Neural cell (in vitro differentiated cells): ENCODE data around the gene DST.

Source experiments
- EZH2 ChIP-seq: fragments of 200-600, 300-800 bp; shearing (Covaris generic), sonication (generic); IDR thresholded peaks from 2 replicates; pipeline ENCODE4 v1.6.1; 2014; ENCODE audit warnings: antibody characterized with exemption, low read length, borderline replicate concordance, mild to moderate bottlenecking; ENCODE audit not compliant: insufficient read depth, poor library complexity, severe bottlenecking
- POLR2AphosphoS5 ChIP-seq: IDR thresholded peaks from 2 replicates; pipeline ENCODE4 v1.6.1; 2012
- RAD21 ChIP-seq: fragments of 450-650 bp; conservative IDR thresholded peaks from 2 replicates; pipeline ENCODE4 v1.6.1; 2014; ENCODE audit warnings: antibody characterized with exemption, mild to moderate bottlenecking, moderate library complexity
- SMC3 ChIP-seq: fragments of 450-650 bp; conservative IDR thresholded peaks from 2 replicates; pipeline ENCODE4 v1.6.1; 2014; ENCODE audit warnings: antibody characterized with exemption, mild to moderate bottlenecking, moderate library complexity; ENCODE audit not compliant: poor library complexity
- TAF1 ChIP-seq: IDR thresholded peaks from 2 replicates; pipeline ENCODE4 v1.6.1; 2012; ENCODE audit warnings: low read depth
- TF ChIP-seq, protein P1 (sequence below): fragments of 450-650 bp; IDR thresholded peaks from 2 replicates; pipeline ENCODE4 v1.5.1; 2014; ENCODE audit warnings: antibody characterized with exemption, mild to moderate bottlenecking, moderate library complexity; ENCODE audit not compliant: poor library complexity, severe bottlenecking
- TF ChIP-seq, protein P2 (sequence below): IDR thresholded peaks from 2 replicates; pipeline ENCODE4 v1.6.1; 2012; ENCODE audit warnings: borderline replicate concordance

DNA sequence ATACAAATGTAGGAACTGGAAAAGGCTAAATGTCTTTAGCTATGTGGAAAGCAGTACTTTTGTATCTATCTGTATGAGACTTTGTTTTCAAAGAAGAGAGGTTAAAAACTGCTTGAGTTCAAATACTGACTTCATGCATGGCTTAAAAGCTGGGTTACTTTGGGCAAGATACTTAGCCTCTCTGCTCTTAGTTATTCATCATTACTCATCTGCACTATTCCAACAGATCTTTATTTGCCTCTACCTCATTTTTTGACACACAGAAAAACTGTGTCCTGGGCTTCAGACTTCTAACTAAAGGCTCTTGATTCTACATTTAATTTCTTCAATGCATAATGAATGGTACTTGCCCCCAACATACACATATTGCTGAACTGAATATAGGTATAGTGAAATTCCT lies 114.8 kb downstream of the DST start:
- TF ChIP-seq, protein P1, sequence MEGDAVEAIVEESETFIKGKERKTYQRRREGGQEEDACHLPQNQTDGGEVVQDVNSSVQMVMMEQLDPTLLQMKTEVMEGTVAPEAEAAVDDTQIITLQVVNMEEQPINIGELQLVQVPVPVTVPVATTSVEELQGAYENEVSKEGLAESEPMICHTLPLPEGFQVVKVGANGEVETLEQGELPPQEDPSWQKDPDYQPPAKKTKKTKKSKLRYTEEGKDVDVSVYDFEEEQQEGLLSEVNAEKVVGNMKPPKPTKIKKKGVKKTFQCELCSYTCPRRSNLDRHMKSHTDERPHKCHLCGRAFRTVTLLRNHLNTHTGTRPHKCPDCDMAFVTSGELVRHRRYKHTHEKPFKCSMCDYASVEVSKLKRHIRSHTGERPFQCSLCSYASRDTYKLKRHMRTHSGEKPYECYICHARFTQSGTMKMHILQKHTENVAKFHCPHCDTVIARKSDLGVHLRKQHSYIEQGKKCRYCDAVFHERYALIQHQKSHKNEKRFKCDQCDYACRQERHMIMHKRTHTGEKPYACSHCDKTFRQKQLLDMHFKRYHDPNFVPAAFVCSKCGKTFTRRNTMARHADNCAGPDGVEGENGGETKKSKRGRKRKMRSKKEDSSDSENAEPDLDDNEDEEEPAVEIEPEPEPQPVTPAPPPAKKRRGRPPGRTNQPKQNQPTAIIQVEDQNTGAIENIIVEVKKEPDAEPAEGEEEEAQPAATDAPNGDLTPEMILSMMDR: no peak
- TF ChIP-seq, protein P2, sequence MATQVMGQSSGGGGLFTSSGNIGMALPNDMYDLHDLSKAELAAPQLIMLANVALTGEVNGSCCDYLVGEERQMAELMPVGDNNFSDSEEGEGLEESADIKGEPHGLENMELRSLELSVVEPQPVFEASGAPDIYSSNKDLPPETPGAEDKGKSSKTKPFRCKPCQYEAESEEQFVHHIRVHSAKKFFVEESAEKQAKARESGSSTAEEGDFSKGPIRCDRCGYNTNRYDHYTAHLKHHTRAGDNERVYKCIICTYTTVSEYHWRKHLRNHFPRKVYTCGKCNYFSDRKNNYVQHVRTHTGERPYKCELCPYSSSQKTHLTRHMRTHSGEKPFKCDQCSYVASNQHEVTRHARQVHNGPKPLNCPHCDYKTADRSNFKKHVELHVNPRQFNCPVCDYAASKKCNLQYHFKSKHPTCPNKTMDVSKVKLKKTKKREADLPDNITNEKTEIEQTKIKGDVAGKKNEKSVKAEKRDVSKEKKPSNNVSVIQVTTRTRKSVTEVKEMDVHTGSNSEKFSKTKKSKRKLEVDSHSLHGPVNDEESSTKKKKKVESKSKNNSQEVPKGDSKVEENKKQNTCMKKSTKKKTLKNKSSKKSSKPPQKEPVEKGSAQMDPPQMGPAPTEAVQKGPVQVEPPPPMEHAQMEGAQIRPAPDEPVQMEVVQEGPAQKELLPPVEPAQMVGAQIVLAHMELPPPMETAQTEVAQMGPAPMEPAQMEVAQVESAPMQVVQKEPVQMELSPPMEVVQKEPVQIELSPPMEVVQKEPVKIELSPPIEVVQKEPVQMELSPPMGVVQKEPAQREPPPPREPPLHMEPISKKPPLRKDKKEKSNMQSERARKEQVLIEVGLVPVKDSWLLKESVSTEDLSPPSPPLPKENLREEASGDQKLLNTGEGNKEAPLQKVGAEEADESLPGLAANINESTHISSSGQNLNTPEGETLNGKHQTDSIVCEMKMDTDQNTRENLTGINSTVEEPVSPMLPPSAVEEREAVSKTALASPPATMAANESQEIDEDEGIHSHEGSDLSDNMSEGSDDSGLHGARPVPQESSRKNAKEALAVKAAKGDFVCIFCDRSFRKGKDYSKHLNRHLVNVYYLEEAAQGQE: no peak
- TF ChIP-seq POLR2AphosphoS5: no peak
- TF ChIP-seq RAD21: no peak
- TF ChIP-seq EZH2: no peak
- TF ChIP-seq TAF1: no peak
- TF ChIP-seq SMC3: no peak
